ENCODE measurements around the gene PKP1. TPM values are rescaled to one million over a fixed set of nuclear protein-coding genes. Genes with fewer than 3 reads are reported as not detected.

Gene PKP1
- total and polyA plus RNA-seq, 2 experiments from 2014 or later = 0.19 to 0.83 TPM

DNA sequence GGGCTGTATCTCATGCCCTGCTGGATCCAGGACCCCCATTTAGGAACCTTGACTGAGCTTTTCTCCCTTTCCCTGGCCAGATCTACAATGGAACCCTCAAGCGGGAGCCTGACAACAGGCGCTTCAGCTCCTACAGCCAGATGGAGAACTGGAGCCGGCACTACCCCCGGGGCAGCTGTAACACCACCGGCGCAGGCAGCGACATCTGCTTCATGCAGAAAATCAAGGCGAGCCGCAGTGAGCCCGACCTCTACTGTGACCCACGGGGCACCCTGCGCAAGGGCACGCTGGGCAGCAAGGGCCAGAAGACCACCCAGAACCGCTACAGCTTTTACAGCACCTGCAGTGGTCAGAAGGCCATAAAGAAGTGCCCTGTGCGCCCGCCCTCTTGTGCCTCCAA, 29.8 kb downstream of the PKP1 start:
- H3K36me3 Mint-ChIP-seq (ENCODE audit: low read depth) = no peaks in the 10 kb centered on the region
- no peak overlapping the region for H3K27ac Mint-ChIP-seq
- no peak overlapping the region for H3K4me2 ChIP-seq
- 0 out of 2 replicates have a peak, but pooled peaks cover 6% of the 10 kb centered on the region for H3K9me2 ChIP-seq (ENCODE audit: insufficient read depth)
- H3F3A ChIP-seq (replicated peaks; ENCODE audit: low read depth) = no peaks in the 10 kb centered on the region
- TF ChIP-seq, protein P1, sequence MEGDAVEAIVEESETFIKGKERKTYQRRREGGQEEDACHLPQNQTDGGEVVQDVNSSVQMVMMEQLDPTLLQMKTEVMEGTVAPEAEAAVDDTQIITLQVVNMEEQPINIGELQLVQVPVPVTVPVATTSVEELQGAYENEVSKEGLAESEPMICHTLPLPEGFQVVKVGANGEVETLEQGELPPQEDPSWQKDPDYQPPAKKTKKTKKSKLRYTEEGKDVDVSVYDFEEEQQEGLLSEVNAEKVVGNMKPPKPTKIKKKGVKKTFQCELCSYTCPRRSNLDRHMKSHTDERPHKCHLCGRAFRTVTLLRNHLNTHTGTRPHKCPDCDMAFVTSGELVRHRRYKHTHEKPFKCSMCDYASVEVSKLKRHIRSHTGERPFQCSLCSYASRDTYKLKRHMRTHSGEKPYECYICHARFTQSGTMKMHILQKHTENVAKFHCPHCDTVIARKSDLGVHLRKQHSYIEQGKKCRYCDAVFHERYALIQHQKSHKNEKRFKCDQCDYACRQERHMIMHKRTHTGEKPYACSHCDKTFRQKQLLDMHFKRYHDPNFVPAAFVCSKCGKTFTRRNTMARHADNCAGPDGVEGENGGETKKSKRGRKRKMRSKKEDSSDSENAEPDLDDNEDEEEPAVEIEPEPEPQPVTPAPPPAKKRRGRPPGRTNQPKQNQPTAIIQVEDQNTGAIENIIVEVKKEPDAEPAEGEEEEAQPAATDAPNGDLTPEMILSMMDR (conservative IDR thresholded peaks at IDR 0.05; ENCODE audit: low read depth in 2 of 2) = no peak
- TF ChIP-seq EZH2phosphoT487 (IDR thresholded peaks at IDR 0.05; ENCODE audit: unreplicated experiment) (no peak), STAT1 (IDR thresholded peaks at IDR 0.05; ENCODE audit: unreplicated experiment) (no peak), NANOG (IDR thresholded peaks at IDR 0.05; ENCODE audit: borderline replicate concordance) (no peak), POLR2AphosphoS5 (IDR thresholded peaks at IDR 0.05; ENCODE audit: low read depth) (no peak), ZNF114 (CRISPR knock-in tag; IDR thresholded peaks at IDR 0.05) (no peak), ZNF331 (CRISPR knock-in tag; IDR thresholded peaks at IDR 0.05; ENCODE audit: low read depth) (no peak), CREB1 (CRISPR knock-in tag; IDR thresholded peaks at IDR 0.05; ENCODE audit: low read depth) (no peak), EZH2 (IDR thresholded peaks at IDR 0.05; ENCODE audit: low read depth, unreplicated experiment) (no peak), JUNB (IDR thresholded peaks at IDR 0.05; ENCODE audit: unreplicated experiment) (no peak)
- TF ChIP-seq, protein P2, sequence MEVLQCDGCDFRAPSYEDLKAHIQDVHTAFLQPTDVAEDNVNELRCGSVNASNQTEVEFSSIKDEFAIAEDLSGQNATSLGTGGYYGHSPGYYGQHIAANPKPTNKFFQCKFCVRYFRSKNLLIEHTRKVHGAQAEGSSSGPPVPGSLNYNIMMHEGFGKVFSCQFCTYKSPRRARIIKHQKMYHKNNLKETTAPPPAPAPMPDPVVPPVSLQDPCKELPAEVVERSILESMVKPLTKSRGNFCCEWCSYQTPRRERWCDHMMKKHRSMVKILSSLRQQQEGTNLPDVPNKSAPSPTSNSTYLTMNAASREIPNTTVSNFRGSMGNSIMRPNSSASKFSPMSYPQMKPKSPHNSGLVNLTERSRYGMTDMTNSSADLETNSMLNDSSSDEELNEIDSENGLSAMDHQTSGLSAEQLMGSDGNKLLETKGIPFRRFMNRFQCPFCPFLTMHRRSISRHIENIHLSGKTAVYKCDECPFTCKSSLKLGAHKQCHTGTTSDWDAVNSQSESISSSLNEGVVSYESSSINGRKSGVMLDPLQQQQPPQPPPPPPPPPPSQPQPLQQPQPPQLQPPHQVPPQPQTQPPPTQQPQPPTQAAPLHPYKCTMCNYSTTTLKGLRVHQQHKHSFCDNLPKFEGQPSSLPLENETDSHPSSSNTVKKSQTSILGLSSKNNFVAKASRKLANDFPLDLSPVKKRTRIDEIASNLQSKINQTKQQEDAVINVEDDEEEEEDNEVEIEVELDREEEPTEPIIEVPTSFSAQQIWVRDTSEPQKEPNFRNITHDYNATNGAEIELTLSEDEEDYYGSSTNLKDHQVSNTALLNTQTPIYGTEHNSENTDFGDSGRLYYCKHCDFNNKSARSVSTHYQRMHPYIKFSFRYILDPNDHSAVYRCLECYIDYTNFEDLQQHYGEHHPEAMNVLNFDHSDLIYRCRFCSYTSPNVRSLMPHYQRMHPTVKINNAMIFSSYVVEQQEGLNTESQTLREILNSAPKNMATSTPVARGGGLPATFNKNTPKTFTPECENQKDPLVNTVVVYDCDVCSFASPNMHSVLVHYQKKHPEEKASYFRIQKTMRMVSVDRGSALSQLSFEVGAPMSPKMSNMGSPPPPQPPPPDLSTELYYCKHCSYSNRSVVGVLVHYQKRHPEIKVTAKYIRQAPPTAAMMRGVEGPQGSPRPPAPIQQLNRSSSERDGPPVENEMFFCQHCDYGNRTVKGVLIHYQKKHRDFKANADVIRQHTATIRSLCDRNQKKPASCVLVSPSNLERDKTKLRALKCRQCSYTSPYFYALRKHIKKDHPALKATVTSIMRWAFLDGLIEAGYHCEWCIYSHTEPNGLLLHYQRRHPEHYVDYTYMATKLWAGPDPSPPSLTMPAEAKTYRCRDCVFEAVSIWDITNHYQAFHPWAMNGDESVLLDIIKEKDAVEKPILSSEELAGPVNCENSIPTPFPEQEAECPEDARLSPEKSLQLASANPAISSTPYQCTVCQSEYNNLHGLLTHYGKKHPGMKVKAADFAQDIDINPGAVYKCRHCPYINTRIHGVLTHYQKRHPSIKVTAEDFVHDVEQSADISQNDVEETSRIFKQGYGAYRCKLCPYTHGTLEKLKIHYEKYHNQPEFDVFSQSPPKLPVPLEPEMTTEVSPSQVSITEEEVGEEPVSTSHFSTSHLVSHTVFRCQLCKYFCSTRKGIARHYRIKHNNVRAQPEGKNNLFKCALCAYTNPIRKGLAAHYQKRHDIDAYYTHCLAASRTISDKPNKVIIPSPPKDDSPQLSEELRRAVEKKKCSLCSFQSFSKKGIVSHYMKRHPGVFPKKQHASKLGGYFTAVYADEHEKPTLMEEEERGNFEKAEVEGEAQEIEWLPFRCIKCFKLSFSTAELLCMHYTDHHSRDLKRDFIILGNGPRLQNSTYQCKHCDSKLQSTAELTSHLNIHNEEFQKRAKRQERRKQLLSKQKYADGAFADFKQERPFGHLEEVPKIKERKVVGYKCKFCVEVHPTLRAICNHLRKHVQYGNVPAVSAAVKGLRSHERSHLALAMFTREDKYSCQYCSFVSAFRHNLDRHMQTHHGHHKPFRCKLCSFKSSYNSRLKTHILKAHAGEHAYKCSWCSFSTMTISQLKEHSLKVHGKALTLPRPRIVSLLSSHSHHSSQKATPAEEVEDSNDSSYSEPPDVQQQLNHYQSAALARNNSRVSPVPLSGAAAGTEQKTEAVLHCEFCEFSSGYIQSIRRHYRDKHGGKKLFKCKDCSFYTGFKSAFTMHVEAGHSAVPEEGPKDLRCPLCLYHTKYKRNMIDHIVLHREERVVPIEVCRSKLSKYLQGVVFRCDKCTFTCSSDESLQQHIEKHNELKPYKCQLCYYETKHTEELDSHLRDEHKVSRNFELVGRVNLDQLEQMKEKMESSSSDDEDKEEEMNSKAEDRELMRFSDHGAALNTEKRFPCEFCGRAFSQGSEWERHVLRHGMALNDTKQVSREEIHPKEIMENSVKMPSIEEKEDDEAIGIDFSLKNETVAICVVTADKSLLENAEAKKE (CRISPR knock-in tag; IDR thresholded peaks at IDR 0.05) = no peak
- TF ChIP-seq, protein P3, sequence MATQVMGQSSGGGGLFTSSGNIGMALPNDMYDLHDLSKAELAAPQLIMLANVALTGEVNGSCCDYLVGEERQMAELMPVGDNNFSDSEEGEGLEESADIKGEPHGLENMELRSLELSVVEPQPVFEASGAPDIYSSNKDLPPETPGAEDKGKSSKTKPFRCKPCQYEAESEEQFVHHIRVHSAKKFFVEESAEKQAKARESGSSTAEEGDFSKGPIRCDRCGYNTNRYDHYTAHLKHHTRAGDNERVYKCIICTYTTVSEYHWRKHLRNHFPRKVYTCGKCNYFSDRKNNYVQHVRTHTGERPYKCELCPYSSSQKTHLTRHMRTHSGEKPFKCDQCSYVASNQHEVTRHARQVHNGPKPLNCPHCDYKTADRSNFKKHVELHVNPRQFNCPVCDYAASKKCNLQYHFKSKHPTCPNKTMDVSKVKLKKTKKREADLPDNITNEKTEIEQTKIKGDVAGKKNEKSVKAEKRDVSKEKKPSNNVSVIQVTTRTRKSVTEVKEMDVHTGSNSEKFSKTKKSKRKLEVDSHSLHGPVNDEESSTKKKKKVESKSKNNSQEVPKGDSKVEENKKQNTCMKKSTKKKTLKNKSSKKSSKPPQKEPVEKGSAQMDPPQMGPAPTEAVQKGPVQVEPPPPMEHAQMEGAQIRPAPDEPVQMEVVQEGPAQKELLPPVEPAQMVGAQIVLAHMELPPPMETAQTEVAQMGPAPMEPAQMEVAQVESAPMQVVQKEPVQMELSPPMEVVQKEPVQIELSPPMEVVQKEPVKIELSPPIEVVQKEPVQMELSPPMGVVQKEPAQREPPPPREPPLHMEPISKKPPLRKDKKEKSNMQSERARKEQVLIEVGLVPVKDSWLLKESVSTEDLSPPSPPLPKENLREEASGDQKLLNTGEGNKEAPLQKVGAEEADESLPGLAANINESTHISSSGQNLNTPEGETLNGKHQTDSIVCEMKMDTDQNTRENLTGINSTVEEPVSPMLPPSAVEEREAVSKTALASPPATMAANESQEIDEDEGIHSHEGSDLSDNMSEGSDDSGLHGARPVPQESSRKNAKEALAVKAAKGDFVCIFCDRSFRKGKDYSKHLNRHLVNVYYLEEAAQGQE (IDR thresholded peaks at IDR 0.05; ENCODE audit: unreplicated experiment) = no peak
- TF ChIP-seq, protein P4, sequence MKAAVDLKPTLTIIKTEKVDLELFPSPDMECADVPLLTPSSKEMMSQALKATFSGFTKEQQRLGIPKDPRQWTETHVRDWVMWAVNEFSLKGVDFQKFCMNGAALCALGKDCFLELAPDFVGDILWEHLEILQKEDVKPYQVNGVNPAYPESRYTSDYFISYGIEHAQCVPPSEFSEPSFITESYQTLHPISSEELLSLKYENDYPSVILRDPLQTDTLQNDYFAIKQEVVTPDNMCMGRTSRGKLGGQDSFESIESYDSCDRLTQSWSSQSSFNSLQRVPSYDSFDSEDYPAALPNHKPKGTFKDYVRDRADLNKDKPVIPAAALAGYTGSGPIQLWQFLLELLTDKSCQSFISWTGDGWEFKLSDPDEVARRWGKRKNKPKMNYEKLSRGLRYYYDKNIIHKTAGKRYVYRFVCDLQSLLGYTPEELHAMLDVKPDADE (IDR thresholded peaks at IDR 0.05) = no peak
- ATAC-seq (no peak), DNase-seq (ENCODE audit: low spot score) (no peak)
- no peaks in the 10 kb centered on the region for H3K79me2 ChIP-seq (replicated peaks; ENCODE audit: insufficient read depth)
- H3K4me1 Mint-ChIP-seq = peaks cover 14% of the 10 kb centered on the region; the same call in 2 of the 3 replicates
- no peaks in the 10 kb centered on the region for H4K20me1 ChIP-seq (replicated peaks; ENCODE audit: insufficient read depth)
- H2AFZ ChIP-seq = no peak overlapping the region
- H3K36me3 ChIP-seq (ENCODE audit: insufficient read depth) = no peaks in the 10 kb centered on the region
- peaks cover 8% of the 10 kb centered on the region for H3K27me3 Mint-ChIP-seq (ENCODE audit: insufficient read depth, low read depth, poor library complexity)
- no peak overlapping the region for H3K4me3 Mint-ChIP-seq
- no peak overlapping the region for H3K4me3 ChIP-seq
- no peak overlapping the region for H3K27ac ChIP-seq (ENCODE audit: low read depth)
- no peaks in the 10 kb centered on the region for H3K9me3 Mint-ChIP-seq
- H3K4me1 ChIP-seq (ENCODE audit: insufficient read depth) = no peaks in the 10 kb centered on the region
- no peaks in the 10 kb centered on the region for H3K27me3 ChIP-seq (ENCODE audit: insufficient read depth)
